IPS DF 19.7 (cell line): Measurements from ENCODE around the gene DLG2.
A peak's percentile ranks its signal among the peaks of the same experiment; 100 is the strongest.
"Not testable (repeated sequence)": the region's sequence is repeated elsewhere in the genome, so short reads cannot be mapped to it uniquely, and the experiment has no call there.

Experiments
- DNase-seq: peaks from one replicate; pipeline ENCODE4 v3.0.0-alpha.2; 2013; ENCODE audit warnings: low read depth, low spot score

Gene DLG2

GRCh38 chr11:85028329-85029101, 598.6 kb downstream of the DLG2 start:
- DNase-seq: no peak

DNA sequence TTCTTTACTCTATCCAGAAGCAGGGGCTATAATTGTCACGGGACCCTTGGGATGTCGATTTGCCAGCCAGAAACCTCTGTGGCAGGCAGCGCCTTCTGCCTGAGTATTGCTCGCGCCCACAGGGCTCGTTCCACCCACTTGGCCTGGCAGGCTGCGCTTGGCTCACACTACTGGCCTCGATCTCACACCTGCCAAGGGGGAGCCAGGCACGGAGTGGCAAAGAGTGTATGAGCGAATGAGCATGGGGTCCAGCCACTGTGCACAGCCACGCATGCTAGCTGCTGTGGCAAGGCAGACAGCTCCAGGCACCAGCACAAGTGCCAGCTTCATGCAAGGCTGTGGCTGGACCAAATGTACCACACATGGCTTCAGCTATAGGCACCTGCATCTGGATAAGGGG, 599.8 kb downstream of the DLG2 start:
- DNase-seq: no peak

DNA sequence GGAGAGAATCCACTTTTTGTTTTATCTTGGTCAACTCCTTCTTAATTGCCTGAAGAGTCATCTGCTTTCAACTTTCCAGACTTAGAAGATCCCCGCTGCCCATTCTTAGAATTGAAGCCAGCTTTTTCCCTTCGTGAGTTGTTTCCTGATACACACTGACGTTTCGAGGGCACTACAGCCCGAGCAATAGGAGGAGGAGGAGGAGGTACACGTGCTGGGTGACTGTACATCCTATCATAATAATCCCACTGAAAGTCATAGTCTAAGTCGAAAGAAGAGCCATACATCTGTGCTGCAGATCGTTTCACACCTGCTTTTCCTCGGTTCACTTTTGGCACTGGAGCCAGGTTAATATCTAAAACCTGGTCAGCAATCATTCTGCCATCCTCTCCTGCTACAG, 606.1 kb downstream of the DLG2 start:
- no peak for DNase-seq

DNA sequence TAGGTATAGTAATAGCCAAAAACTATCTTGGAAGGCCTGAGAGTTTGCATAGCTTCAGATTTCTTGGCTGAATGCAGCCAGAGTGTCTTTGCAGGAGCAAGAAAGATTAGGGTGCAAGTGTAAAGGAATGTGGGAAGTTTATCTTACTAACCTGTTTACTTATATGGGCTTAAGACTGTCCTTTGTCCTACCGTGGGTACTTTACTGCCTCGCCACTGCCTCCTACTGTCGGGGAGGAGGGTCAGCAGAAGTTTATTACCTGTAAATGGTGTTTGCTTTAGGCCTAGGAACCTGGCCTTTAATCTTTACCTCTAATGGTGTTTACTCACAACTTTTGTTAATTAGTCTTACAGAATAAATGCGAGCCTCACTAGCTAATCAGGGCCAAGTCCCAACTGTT, 633.8 kb downstream of the DLG2 start:
- peak; percentile 12 for DNase-seq

- no peak for DNase-seq
Measured at GRCh38 chr11:84990141-84990540, 637.0 kb downstream of the DLG2 start.

- not testable (repeated sequence) for DNase-seq
Measured at GRCh38 chr11:84987686-84988187, 639.4 kb downstream of the DLG2 start.

DNA sequence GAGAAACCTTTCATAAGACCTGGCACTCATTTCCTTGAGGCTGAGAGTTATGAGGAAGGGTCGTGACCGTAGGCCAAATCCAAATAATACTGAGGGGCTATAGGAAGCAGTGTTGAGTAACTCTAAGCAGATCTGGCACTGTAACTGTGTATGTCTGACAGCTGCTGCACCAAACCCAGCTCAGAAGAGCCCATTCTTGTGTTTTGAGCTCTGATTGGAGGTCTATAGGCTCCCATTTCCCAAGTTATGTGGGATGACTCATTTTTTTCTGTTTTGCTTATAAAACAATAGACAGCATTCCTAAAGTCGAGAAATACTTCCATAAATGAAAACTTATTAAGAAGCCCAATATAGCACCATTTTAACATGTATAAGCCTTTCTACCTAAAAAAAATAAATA, 645.8 kb downstream of the DLG2 start:
- DNase-seq: no peak

DNA sequence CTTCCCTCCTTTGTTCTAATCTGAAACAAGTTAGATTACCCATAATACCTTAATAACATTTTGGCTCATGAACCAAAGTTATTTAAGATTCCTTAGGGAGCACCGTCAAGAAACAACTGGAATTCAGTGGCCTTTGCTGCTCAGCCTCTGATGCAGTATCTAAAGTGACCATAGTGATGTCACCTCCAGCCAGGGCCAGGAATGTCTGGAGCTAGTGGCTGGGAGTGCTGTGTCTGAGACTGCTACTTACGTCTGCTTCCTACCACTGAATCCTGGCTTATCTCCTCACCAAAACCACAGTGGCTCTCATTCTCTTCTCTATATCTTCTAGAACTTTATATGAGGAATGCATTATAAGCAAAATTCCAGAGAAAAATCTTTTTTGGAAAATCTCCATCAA, 658.0 kb downstream of the DLG2 start:
- DNase-seq: no peak

DNA sequence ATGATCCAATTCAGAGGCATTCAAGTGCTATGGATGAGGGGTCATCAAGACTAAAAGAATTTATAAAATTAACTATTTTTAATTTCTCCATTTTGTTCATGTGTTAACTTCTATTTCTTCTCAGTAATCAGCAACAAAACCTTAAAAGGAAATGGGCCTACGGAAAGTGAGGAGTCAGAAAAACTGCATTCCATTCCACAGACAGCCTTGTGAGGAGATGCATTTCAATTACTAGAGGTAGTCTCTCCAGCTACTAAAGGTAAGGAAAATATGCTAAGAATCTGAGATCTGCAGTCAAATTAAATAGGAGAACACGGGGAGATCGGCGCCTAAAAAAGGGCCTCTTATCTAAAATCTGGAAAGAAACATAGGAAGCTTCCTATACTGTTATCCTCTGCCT, 661.7 kb downstream of the DLG2 start:
- peak; percentile 70 for DNase-seq

GRCh38 chr11:84963240-84963639, 663.9 kb downstream of the DLG2 start:
- DNase-seq: no peak

- DNase-seq: no peak
Measured at GRCh38 chr11:84962018-84962417, 665.1 kb downstream of the DLG2 start.

DNA sequence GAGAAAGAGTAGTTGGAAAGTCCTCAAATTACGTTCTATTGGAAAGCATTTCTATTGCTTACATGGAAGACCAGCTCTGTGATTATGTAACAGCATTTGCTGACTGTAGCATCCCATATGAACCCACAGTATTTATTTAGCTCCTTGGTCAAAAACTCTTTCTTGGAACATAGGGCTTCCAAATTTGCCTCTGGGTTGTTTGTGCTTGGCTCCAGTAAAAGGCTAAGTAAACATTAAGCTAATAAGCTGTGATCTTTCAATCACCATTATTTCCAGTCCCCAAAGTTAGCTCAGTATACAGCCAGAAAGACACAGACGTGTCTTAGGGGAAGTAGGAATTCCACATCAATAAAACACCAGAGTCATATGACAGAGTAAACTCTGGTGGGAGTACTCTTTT, 668.8 kb downstream of the DLG2 start:
- no peak for DNase-seq

- DNase-seq: no peak
Measured at GRCh38 chr11:84950569-84951270, 676.4 kb downstream of the DLG2 start.

- no peak for DNase-seq
Measured at GRCh38 chr11:84947970-84948580, 679.1 kb downstream of the DLG2 start.

GRCh38 chr11:84947070-84947469, 680.1 kb downstream of the DLG2 start:
- no peak for DNase-seq

GRCh38 chr11:84930863-84931262, 696.3 kb downstream of the DLG2 start:
- DNase-seq: no peak

DNA sequence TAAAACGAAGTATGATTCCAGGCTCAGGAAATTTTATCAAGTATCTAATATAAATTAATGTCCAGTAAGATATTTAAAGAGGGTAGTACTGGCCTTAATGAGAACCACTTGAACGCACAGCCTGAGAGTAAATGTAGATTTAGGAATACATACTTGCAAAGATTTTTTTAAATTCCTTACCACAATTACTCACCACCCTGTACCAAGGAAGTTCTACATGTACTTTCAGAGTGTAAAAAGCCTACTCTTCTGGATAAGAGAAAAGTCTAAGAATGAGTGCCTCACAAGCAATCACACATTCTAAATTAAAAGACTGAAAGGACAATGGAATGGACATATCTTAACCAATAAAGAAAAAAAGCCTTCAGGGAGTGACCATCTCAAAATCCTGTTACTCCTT, 697.4 kb downstream of the DLG2 start:
- DNase-seq: no peak

DNA sequence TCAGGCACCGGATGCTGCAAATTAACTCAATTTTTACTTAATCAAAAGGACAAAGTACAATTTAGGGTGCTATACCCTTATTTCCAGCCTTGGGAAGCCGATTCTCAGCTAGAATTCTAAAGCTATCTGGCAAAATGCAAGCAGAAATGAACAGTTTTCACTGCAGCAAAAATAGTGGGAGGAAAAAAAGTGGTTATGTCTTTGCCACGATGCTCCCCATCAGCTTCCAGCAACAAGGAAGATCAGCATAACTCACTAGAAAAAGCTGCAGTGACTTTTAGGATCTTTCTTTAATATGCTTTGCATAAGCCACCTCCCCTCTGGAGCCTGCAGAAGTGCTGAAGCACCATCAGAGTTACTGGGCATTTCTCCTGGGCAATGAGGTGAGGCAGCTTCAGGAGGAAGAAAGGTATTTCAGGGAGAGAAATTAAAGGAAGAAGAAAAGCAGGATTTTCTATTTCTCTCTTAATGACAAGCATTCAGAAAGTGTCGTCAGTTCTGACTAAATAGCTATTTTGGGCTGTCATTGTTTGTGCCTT, 702.9 kb downstream of the DLG2 start:
- DNase-seq: no peak

DNA sequence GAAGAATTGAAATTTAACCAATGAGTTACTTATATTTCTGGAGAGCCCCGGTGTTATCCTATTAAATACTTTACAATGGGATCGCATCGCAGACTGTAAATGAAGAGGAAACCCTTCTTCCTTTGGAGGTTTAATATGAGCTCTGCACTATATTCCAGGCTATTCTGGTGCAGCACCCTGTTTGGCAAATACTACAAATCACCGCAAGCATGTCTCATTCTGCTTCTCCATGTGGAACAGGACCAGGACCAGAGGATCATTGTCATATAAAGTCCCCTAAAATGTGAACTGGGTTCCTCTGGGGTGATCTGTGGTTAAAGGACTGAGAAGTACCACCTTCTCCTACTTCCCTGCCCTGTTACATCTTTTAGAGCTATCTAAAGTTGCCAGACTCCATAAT, 703.7 kb downstream of the DLG2 start:
- DNase-seq: no peak

DNA sequence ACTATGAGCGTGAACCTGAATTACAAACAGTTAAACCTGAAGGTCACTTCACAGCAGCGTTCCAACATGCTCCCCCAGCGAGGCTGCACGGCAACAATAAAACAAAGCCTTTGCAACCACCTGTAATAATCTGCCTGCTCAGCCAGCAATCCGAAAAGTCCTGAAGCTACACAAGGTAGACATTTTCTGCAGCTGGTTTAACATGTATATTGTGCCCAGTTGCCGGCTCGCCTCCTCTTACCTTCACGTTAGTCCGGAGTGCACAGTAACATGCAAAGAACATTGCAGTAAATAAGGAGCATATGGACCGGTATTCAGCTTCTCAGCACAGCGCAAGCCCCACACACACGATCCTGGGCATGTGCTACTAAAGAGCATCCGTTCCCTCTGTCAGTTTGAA, 704.3 kb downstream of the DLG2 start:
- DNase-seq: no peak

DNA sequence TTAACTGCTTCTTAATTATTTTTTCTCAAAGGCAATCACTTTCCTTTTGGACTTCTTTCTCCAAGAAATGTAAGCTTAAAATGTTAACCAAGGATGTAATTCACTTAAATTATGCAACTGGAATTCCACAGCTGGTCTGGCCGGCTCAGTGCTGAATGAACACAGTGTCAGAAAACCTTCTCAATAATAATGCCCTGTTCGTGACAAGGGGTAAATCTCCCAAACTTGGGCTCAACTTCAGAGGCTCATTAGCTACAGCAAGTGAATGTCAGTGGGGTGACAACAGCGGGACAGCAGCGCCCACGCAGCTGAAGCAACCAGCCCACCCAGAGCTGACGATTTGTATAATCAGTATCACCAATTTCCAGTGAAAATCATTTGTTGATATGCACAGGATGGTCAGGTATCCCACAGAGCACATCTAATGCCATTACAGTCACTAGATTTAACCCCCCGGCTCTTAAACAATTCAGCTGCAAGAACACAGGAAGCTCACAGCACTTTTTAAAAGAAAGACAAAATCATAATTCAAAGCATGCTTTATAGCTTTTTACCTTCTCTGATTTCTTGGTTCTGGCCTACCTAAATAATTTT, 704.8 kb downstream of the DLG2 start:
- DNase-seq: no peak

DNA sequence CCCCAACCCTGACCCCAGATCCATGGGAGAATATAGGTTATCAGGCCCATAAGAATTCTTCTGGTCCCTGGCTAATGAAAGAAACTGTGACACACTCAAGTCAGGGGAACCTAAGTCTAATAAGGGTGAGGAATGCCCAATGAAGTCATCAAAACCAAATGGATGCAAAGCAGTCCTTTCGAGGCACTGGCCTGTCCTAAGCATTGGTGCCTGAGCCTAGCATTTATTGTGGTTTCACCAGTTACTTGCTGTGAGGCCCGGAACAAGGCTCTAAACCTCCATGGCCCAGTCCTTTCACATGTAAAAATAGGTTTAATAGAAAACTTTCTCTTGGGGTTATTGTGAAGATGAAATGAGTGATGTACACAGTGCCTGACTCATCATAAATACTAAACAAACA, 712.6 kb downstream of the DLG2 start:
- no peak for DNase-seq
